ENCODE results near the gene INHBE.
"Not testable (repeated sequence)": the region's sequence is repeated elsewhere in the genome, so short reads cannot be mapped to it uniquely, and the experiment has no call there.

INHBE gene

DNA sequence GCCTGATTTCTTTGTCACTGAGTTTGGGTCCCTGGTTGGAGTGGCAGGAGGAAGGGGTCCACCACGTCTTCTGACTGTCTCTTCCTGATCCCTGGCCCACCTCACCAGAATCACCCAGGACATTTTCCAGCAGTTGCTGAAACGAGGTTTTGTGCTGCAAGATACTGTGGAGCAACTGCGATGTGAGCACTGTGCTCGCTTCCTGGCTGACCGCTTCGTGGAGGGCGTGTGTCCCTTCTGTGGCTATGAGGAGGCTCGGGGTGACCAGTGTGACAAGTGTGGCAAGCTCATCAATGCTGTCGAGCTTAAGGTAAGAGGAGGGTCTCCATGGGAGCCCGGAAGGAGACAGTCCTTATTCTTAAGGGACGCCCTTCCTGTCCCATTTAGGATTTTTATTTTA lies 45.1 kb downstream of the INHBE start:
- DNase-seq, result no peak

DNA sequence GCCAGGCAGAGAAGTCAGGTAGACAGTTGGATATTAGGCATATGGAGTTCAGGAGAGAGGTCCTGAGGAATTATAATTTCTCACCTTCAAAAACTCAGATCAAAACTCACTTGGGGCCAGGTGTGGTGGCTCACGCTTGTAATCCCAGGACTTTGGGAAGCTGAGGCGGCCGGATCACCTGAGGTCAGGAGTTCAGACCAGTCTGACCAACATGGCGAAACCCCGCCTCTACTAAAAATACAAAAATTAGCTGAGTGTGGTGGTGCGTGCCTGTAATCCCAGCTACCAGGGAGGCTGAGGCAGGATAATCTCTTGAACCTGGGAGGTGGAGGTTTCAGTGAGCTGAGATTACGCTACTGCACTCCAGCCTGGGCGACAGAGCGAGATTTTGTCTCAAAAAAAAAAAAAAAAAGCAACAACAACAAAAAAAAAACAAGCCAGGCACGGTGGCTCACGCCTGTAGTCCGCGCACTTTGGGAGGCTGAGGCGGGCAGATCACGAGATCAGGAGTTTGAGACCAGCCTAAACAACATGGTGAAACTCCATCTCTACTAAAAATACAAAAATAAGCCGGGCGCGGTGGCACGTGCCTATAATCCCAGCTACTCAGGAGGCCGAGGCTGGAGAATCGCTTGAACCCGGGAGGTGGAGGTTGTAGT lies 47.3 kb downstream of the INHBE start:
- DNase-seq, result not testable (repeated sequence)

DNA sequence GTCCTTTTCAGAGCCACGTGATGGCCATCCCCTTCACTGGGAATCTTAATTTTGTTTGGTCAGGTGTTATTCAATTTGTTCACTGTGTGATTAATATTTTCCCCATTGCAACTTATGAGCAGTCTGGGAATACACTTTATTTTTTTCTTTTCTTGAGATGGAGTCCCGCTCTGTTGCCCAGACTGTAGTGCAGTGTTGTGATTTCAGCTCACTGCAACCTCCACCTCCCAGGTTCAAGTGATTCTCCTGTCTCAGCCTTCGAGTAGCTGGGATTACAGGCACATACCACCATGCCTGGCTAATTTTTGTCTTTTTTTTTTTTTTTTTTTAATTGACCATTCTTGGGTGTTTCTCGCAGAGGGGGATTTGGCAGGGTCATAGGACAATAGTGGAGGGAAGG lies 51.4 kb downstream of the INHBE start:
- DNase-seq, result not testable (repeated sequence)
